Heart left ventricle (tissue), 13 donors: ENCODE results near the gene DAO.

Experiments used
- CTCF ChIP-seq, 12 donors: fragments of 200-600 bp; sonication (generic) in 4 of 12; IDR thresholded peaks; one replicate each; pipeline versions ENCODE4 v1.5.0 to v1.8.0; 2018 to 2022; ENCODE audit warnings: antibody characterized with exemption in 12 of 12, mild to moderate bottlenecking in 5 of 12
- POLR2A ChIP-seq, 2 donors: fragments of 450-650 bp; IDR thresholded peaks; one replicate each; pipeline ENCODE4 v1.6.1; 2017; ENCODE audit warnings: antibody characterized with exemption in 2 of 2, mild to moderate bottlenecking in 2 of 2, moderate library complexity in 2 of 2
- donor health status: ischemic (EF 13 %, LVEDD 7.1; RV severe dilation, severe dysfunction).
- donor health status: DM: no; HTN: yes; CAD: no.
- donor health status: DM: no; HTN: no; CAD: no.
- donor health status: ischemic (EF 25% LVEDD 6.9; RV normal size, moderate dysfunction).
- donor health status: ischemic (EF 25% LVEDD 5.7; RV mildly dilated, moderate dysfunction).
- donor health status: ischemic (EF 35%, LVEDD 5.7; RV mildly dilated, moderate dysfunction).
- donor health status: nonischemic (EF 11% LVEDD 7.7; RV severe dilation, severe dysfunction).
- donor health status: DM: yes; HTN: yes; CAD: no.
- donor health status: PGD.
- donor health status: ischemic (EF 29% LVEDD 5.4; RV normal size, mild dysfunction).
- donor health status: nonischemic (EF 23%, LVEDD 6.1; RV moderate dilation, normal function).

DNA sequence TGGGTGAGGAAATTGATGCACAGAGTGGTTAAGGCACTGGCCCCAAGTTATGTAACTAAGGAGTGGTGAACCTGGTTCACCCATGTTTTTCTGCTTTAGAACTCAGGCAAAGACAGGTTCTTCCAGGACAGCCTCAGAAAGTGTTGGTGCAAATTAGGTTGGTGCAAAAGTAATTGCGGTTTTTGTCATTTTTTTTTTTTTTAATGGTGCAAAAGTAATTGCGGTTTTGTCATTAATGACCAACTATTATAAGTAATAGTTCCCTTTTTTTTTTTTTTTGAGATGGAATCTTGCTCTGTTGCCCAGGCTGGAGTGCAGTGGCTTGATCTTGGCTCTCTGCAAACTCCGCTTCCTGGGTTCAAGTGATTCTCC, 17.3 kb upstream of the DAO start:
- TF ChIP-seq CTCF (IDR thresholded peaks at IDR 0.05) (no peak), POLR2A (IDR thresholded peaks at IDR 0.05) (no peak)
